HCT116 (cell line): ENCODE data around the gene DOK5. TPM values are rescaled to one million over a fixed set of nuclear protein-coding genes. Genes with fewer than 3 reads are reported as not detected.

Experiments
- ATAC-seq: fragments of 200-7000 bp; cut with Tn5 transposase; 2 replicates; pipeline ENCODE4 v1.9.1; 2020; ENCODE audit warnings: mild to moderate bottlenecking, moderate library complexity
- BruUV-seq: library from RNA; stranded (reverse); fragments of 400-500 nt; replicated peaks from 2 replicates; lab custom pipeline; 2021; lab: Mats Ljungman, UMichigan
- CTCF ChIA-PET: fragments of 300-600 bp; sonication (Branson Sonifier 250); formaldehyde crosslinking; loops from one replicate; lab custom pipeline; 2021; ENCODE audit warnings: antibody characterized with exemption; lab: Charles Lee
- POLR2A ChIA-PET: fragments of 300-600, 350-600 bp; sonication (Branson Sonifier 250); formaldehyde crosslinking; loops from one replicate; lab custom pipeline; 2021; ENCODE audit warnings: antibody characterized with exemption; lab: Charles Lee
- RAD21 ChIA-PET, 2 experiments: fragments of 300-600 bp; sonication (Branson Sonifier 250); formaldehyde crosslinking; loops; one replicate each; lab custom pipeline; 2023; ENCODE audit warnings: low total read pairs in 2 of 2; ENCODE audit not compliant: uncharacterized antibody in 2 of 2, unreplicated experiment in 2 of 2, low non-redundant PET in 1 of 2; lab: Charles Lee
- DNase-seq: peaks from one replicate; pipeline ENCODE4 v3.0.0-alpha.2; 2010; ENCODE audit warnings: low read depth, low spot score
- H2AFZ ChIP-seq: fragments of 200-600 bp; shearing (Covaris generic), sonication (generic); 2 replicates; pipeline ENCODE4 v1.6.1; 2017; ENCODE audit warnings: low read depth, mixed run types, mixed read lengths, antibody characterized with exemption, low read length; ENCODE audit not compliant: poor library complexity, severe bottlenecking
- H3K27ac ChIP-seq: 2 replicates; pipeline ENCODE4 v1.5.1; 2012; ENCODE audit warnings: low read depth, low read length
- H3K27me3 ChIP-seq: fragments of 200-600 bp; sonication (generic); 2 replicates; pipeline ENCODE4 v1.6.1; 2016; ENCODE audit warnings: mixed run types, low read length, mixed read lengths; ENCODE audit not compliant: insufficient read depth
- H3K36me3 ChIP-seq, 2 experiments: fragments of 200-500 bp in 1 of 2; fragments of 200-600 bp in 1 of 2; sonication (Bioruptor generic) in 1 of 2; sonication (generic) in 1 of 2; 2 replicates each; pipeline versions ENCODE4 v1.5.1 to v1.6.1; 2014 to 2016; ENCODE audit warnings: low read length in 2 of 2, inconsistent platforms in 1 of 2, mixed read lengths in 1 of 2, mixed run types in 1 of 2; ENCODE audit not compliant: insufficient read depth in 2 of 2, control insufficient read depth in 1 of 2
- H3K4me1 ChIP-seq, 2 experiments: fragments of 200-600 bp in 1 of 2; sonication (generic) in 1 of 2; 2 replicates each; pipeline versions ENCODE4 v1.5.1 to v1.6.1; 2012 to 2017; ENCODE audit warnings: low read length in 2 of 2, inconsistent platforms in 1 of 2, mild to moderate bottlenecking in 1 of 2, mixed read lengths in 1 of 2, mixed run types in 1 of 2, moderate library complexity in 1 of 2; ENCODE audit not compliant: insufficient read depth in 2 of 2, control insufficient read depth in 1 of 2
- H3K4me2 ChIP-seq: fragments of 200-600 bp; sonication (generic); 2 replicates; pipeline ENCODE4 v1.6.1; 2017; ENCODE audit warnings: mixed run types, low read length, mixed read lengths
- H3K4me3 ChIP-seq, 2 experiments: fragments of 200-600 bp in 1 of 2; sonication (generic) in 1 of 2; replicated peaks in 1 of 2; 2 replicates each; pipeline ENCODE4 v1.5.1; 2011 to 2016; ENCODE audit warnings: low read length in 2 of 2, control low read depth in 1 of 2, low read depth in 1 of 2, mild to moderate bottlenecking in 1 of 2, mixed read lengths in 1 of 2, mixed run types in 1 of 2
- H3K79me2 ChIP-seq: fragments of 200-600 bp; sonication (generic); 2 replicates; pipeline ENCODE4 v1.6.1; 2017; ENCODE audit warnings: mild to moderate bottlenecking, mixed run types, low read length, moderate library complexity, mixed read lengths; ENCODE audit not compliant: insufficient read depth
- H3K9ac ChIP-seq: fragments of 200-600 bp; sonication (generic); 2 replicates; pipeline ENCODE4 v1.6.1; 2016; ENCODE audit warnings: low read length, mixed read lengths
- H3K9me2 ChIP-seq: fragments of 200-600 bp; sonication (generic), shearing (Covaris generic); 2 replicates; pipeline ENCODE4 v1.6.1; 2017; ENCODE audit warnings: mixed run types, mild to moderate bottlenecking, moderate library complexity; ENCODE audit not compliant: insufficient read depth
- H3K9me3 ChIP-seq, 2 experiments: fragments of 200-500 bp in 1 of 2; fragments of 200-600 bp in 1 of 2; sonication (Bioruptor generic) in 1 of 2; sonication (generic) in 1 of 2; 2 replicates each; pipeline ENCODE4 v1.6.1; 2014 to 2017; ENCODE audit warnings: low read length in 2 of 2, mixed read lengths in 2 of 2, inconsistent platforms in 1 of 2, low read depth in 1 of 2, mild to moderate bottlenecking in 1 of 2, mixed run types in 1 of 2, moderate library complexity in 1 of 2; ENCODE audit not compliant: control insufficient read depth in 1 of 2, insufficient read depth in 1 of 2
- H4K20me1 ChIP-seq: fragments of 200-600 bp; sonication (generic), shearing (Covaris generic); 2 replicates; pipeline ENCODE4 v1.6.1; 2017; ENCODE audit warnings: mixed run types, mild to moderate bottlenecking, moderate library complexity; ENCODE audit not compliant: insufficient read depth
- ATF3 ChIP-seq: IDR thresholded peaks from 2 replicates; pipeline ENCODE4 v1.6.1; 2012
- CBX3 ChIP-seq: IDR thresholded peaks from 2 replicates; pipeline ENCODE4 v1.6.1; 2012; ENCODE audit warnings: low read depth
- CEBPB ChIP-seq: IDR thresholded peaks from 2 replicates; pipeline ENCODE4 v1.6.1; 2012; ENCODE audit warnings: low read depth
- EGR1 ChIP-seq: IDR thresholded peaks from 2 replicates; pipeline ENCODE4 v1.6.1; 2012; ENCODE audit warnings: low read depth
- ELF1 ChIP-seq: IDR thresholded peaks from 2 replicates; pipeline ENCODE4 v1.6.1; 2012; ENCODE audit warnings: low read depth, borderline replicate concordance
- EZH2 ChIP-seq: fragments of 200-600 bp; sonication (generic); IDR thresholded peaks from 2 replicates; pipeline ENCODE4 v1.6.1; 2017; ENCODE audit warnings: antibody characterized with exemption, mixed run types
- EZH2phosphoT487 ChIP-seq: fragments of 200-600 bp; IDR thresholded peaks from 2 replicates; pipeline ENCODE4 v1.6.1; 2018; ENCODE audit warnings: antibody characterized with exemption, borderline replicate concordance
- FOSL1 ChIP-seq: IDR thresholded peaks from 2 replicates; pipeline ENCODE4 v1.6.1; 2012; ENCODE audit warnings: low read depth
- JUND ChIP-seq: IDR thresholded peaks from 2 replicates; pipeline ENCODE4 v1.6.1; 2012
- POLR2A ChIP-seq: IDR thresholded peaks from 2 replicates; pipeline ENCODE4 v1.7.0; 2011; ENCODE audit warnings: borderline replicate concordance; ENCODE audit not compliant: insufficient read depth, insufficient read length; ENCODE audit errors: extremely low read depth
- POLR2AphosphoS5 ChIP-seq: IDR thresholded peaks from 2 replicates; pipeline ENCODE4 v1.6.1; 2011; ENCODE audit warnings: mild to moderate bottlenecking, low read depth, low read length, moderate library complexity
- REST ChIP-seq: IDR thresholded peaks from 2 replicates; pipeline ENCODE4 v1.6.1; 2012; ENCODE audit warnings: low read depth
- SIN3A ChIP-seq: IDR thresholded peaks from 2 replicates; pipeline ENCODE4 v1.6.1; 2012; ENCODE audit warnings: low read depth
- SP1 ChIP-seq: IDR thresholded peaks from 2 replicates; pipeline ENCODE4 v1.6.1; 2012; ENCODE audit warnings: low read depth
- SRF ChIP-seq: IDR thresholded peaks from 2 replicates; pipeline ENCODE4 v1.6.1; 2012; ENCODE audit warnings: low read depth
- TCF7L2 ChIP-seq: IDR thresholded peaks from 2 replicates; pipeline ENCODE4 v1.7.0; 2011; ENCODE audit warnings: borderline replicate concordance, inconsistent platforms; ENCODE audit not compliant: insufficient read depth, insufficient read length; ENCODE audit errors: extremely low read depth
- ZNF274 ChIP-seq: fragments of 200-500 bp; sonication (Bioruptor generic); IDR thresholded peaks from 2 replicates; pipeline ENCODE4 v1.6.1; 2014; ENCODE audit warnings: mild to moderate bottlenecking, low read depth, low read length, inconsistent platforms
- intact Hi-C: fragments of 100-400 bp; cut with micrococcal nuclease; formaldehyde crosslinking; loops from 2 replicates; pipeline ENCODE4 v1.10.0; 2022
- total RNA-seq: library from RNA; stranded (reverse); gene quantifications from one replicate; pipeline ENCODE4 v1.2.1, GENCODE V29; 2021; ENCODE audit not compliant: unreplicated experiment
- TF ChIP-seq, protein P1 (sequence below): IDR thresholded peaks from 2 replicates; pipeline ENCODE4 v1.6.1; 2012

The DOK5 gene
- total RNA-seq, 1 experiment from 2014 or later: not detected

DNA sequence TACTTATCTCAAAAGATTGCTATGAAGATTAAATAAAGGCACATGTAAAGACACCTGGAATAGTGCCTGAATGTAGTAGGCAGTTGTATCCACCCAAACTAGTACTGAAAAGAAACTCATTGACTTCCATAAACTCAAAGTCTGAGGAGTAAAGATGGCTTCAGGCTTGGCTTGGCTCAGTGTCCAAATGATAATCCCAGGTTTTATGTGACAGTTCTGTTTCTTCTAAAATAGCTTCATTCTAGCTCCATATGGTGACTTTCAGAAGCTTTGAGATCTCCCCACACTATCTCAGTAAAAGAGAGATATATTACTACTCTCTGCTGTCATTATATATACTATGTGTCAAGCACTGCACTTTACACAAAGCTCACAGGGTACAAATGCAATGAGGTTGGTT, 121.3 kb downstream of the DOK5 start:
- ChIA-PET CTCF (no interaction called here), RAD21 (no interaction called here), POLR2A (no interaction called here)
- Histone ChIP-seq H3K4me1 (no peaks in the 10 kb centered on the region), H4K20me1 (no peaks in the 10 kb centered on the region), H3K79me2 (no peaks in the 10 kb centered on the region), H2AFZ (no peak overlapping the region), H3K4me3 (no peak overlapping the region), H3K4me2 (no peak overlapping the region), H3K9ac (no peak overlapping the region), H3K9me3 (0 out of 4 replicates have a peak, but pooled peaks cover 0 to 3% of the 10 kb centered on the region in 2 experiments), H3K36me3 (no peaks in the 10 kb centered on the region), H3K9me2 (no peaks in the 10 kb centered on the region), H3K27me3 (peaks cover 21% of the 10 kb centered on the region), H3K27ac (no peak overlapping the region)
- ATAC-seq: no peak
- no peak for DNase-seq
- no TSS peak for BruUV-seq
- TF ChIP-seq ELF1 (no peak), EZH2 (no peak), CEBPB (no peak), EGR1 (no peak), POLR2A (no peak), SP1 (no peak), FOSL1 (no peak), ATF3 (no peak), EZH2phosphoT487 (no peak), POLR2AphosphoS5 (no peak), CBX3 (no peak), REST (no peak), JUND (no peak), SIN3A (no peak), ZNF274 (no peak), TCF7L2 (no peak), SRF (no peak)
- TF ChIP-seq, protein P1, sequence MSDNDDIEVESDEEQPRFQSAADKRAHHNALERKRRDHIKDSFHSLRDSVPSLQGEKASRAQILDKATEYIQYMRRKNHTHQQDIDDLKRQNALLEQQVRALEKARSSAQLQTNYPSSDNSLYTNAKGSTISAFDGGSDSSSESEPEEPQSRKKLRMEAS: no peak
- intact Hi-C loops: no loop called here
